NCI-H187 (cell line): ENCODE results near the gene SLC16A12.

Experiments used
- DNase-seq, 2 experiments: peaks; one replicate each; lab custom pipeline; 2025; lab: John Stamatoyannopoulos, UW

The SLC16A12 gene

GRCh38 chr10:89535171-89536012, at the start of gene SLC16A12:
Gene SLC16A12, minus strand, starts transcription at chr10:89535594. Its CDS starts 73,016 bp downstream, at chr10:89462578.
- no peak for DNase-seq

GRCh38 chr10:89582022-89582421, 46.6 kb upstream of the SLC16A12 start:
- no peak for DNase-seq

- no peak for DNase-seq
Observed at GRCh38 chr10:89580243-89580642, 44.8 kb upstream of the SLC16A12 start.

GRCh38 chr10:89576696-89577095, 41.3 kb upstream of the SLC16A12 start:
- DNase-seq: no peak

- DNase-seq: no peak
Observed at GRCh38 chr10:89576022-89576421, 40.6 kb upstream of the SLC16A12 start.

- no peak for DNase-seq
Observed at GRCh38 chr10:89575031-89575430, 39.6 kb upstream of the SLC16A12 start.

- no peak for DNase-seq
Observed at GRCh38 chr10:89574368-89574767, 39.0 kb upstream of the SLC16A12 start.

- no peak for DNase-seq
Observed at GRCh38 chr10:89567576-89568245, 32.3 kb upstream of the SLC16A12 start.

GRCh38 chr10:89566992-89567391, 31.6 kb upstream of the SLC16A12 start:
- no peak for DNase-seq

- DNase-seq: no peak
Observed at GRCh38 chr10:89566095-89566950, 30.9 kb upstream of the SLC16A12 start.

- no peak for DNase-seq
Observed at GRCh38 chr10:89565180-89565579, 29.8 kb upstream of the SLC16A12 start.

- no peak for DNase-seq
Observed at GRCh38 chr10:89563861-89564478, 28.6 kb upstream of the SLC16A12 start.

GRCh38 chr10:89563311-89563710, 27.9 kb upstream of the SLC16A12 start:
- no peak for DNase-seq

GRCh38 chr10:89556600-89556999, 21.2 kb upstream of the SLC16A12 start:
- DNase-seq: no peak

- no peak for DNase-seq
Observed at GRCh38 chr10:89555688-89556445, 20.5 kb upstream of the SLC16A12 start.

- no peak for DNase-seq
Observed at GRCh38 chr10:89554433-89554832, 19.0 kb upstream of the SLC16A12 start.

GRCh38 chr10:89553064-89553734, 17.8 kb upstream of the SLC16A12 start:
- DNase-seq: no peak

- no peak for DNase-seq
Observed at GRCh38 chr10:89552213-89552612, 16.8 kb upstream of the SLC16A12 start.

GRCh38 chr10:89550509-89550908, 15.1 kb upstream of the SLC16A12 start:
- no peak for DNase-seq

- no peak for DNase-seq
Observed at GRCh38 chr10:89549510-89549909, 14.1 kb upstream of the SLC16A12 start.

- no peak for DNase-seq
Observed at GRCh38 chr10:89548673-89549072, 13.3 kb upstream of the SLC16A12 start.
